NCI-H460 (cell line): ENCODE measurements around the gene NDFIP2. TPM values are rescaled to one million over a fixed set of nuclear protein-coding genes. Genes with fewer than 3 reads are reported as not detected.
"Not testable (repeated sequence)": the region's sequence is repeated elsewhere in the genome, so short reads cannot be mapped to it uniquely, and the experiment has no call there.

ENCODE experiments used
- DNase-seq: peaks from one replicate; pipeline ENCODE4 v3.0.0-alpha.2; 2016; ENCODE audit warnings: low read depth; ENCODE audit errors: extremely low read depth
- total RNA-seq: library from RNA; depleted of rRNA; stranded (reverse); fragments of >200 nt; shearing (Covaris generic); gene quantifications from 2 replicates; pipeline ENCODE4 v1.2.3, GENCODE V29; 2014

Gene NDFIP2
- total RNA-seq, 1 experiment from 2014 or later = 31.1 TPM

DNA sequence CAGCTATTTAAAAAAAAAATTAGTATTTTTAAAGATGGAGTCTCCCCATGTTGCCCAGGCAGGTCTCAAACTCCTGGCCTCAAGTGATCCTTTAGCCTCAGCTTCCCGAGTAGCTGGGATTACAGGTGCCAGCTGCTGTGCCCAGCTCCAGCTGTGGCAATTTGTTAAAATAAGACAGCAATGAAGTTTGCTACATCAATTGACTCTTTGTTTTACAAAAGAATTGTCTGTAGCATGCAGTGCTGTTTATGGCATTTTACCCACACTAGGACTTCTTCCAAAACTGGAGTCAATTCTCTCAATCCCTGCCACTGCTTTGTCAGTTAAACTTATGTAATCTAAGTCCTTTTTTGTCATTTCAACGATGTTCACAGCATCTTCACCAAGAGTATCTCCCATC is 49.3 kb downstream of the NDFIP2 start:
- no peak for DNase-seq

GRCh38 chr13:79531542-79532254 is 50.7 kb downstream of the NDFIP2 start:
- no peak for DNase-seq

GRCh38 chr13:79532576-79532975 is 51.6 kb downstream of the NDFIP2 start:
- DNase-seq = no peak

GRCh38 chr13:79533781-79534400 is 52.9 kb downstream of the NDFIP2 start:
- no peak for DNase-seq

DNA sequence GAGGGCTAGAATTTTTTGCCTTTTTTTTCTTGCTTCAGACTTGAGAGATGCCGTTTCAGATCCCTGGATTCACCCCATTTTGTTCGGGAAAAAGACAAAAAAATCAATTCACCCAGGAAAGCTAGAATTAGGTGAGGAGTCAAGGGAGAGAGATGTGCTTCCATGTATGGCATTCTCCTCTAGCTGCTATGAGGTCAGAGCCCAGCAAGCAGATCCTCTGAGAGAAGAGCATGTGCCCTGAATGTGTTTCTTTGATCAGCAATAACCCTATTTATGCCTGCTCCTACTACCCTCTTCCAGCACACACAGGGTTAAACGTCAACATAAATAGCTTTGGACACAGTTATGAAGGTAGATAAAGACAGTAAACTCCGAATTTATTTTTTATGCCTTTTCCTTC is 53.6 kb downstream of the NDFIP2 start:
- DNase-seq = no peak

DNA sequence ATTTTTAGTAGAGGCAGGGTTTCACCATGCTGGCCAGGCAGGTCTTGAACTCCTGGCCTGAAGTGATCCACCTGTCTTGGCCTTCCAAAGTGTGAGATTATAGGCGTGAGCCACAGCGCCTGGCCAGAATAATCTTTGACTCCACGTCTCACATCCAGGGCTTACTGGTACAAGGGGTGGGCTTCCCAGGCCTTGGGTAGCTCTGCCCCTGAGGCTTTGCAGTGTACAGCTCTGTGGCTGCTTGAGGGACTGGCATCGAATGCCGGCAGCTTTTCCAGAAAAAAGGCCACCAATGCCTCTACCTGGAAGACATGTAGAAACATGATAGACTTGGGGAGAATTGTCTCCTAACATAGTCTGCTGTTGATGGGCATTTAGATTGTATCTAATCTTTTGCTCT is 57.8 kb downstream of the NDFIP2 start:
- DNase-seq = no peak

DNA sequence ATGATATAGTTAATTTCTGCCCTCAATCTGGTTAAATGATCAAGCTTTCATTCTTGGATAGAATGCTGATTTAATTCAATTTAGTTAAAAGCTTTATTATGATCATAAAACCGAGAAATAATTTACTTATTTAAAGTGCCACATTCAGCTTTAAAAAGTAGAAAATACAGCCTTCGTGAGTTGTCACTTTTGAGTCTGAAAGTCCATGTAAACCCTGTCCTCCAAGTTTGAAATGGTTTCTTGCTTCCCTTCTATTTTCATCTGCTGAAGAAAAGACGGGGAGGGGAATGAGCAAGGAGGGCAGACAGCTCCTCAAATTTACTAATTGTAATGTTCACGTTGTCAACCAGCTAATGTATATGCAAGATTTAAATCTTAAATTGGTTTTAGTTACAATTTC is 59.5 kb downstream of the NDFIP2 start:
- DNase-seq = no peak

- peak; percentile 41 for DNase-seq
Measured at GRCh38 chr13:79541426-79542049, 60.6 kb downstream of the NDFIP2 start.

- DNase-seq = no peak
Measured at GRCh38 chr13:79543883-79544282, 62.9 kb downstream of the NDFIP2 start.

GRCh38 chr13:79547211-79548195 is 66.5 kb downstream of the NDFIP2 start:
- no peak for DNase-seq

- no peak for DNase-seq
Measured at GRCh38 chr13:79548902-79549301, 67.9 kb downstream of the NDFIP2 start.

DNA sequence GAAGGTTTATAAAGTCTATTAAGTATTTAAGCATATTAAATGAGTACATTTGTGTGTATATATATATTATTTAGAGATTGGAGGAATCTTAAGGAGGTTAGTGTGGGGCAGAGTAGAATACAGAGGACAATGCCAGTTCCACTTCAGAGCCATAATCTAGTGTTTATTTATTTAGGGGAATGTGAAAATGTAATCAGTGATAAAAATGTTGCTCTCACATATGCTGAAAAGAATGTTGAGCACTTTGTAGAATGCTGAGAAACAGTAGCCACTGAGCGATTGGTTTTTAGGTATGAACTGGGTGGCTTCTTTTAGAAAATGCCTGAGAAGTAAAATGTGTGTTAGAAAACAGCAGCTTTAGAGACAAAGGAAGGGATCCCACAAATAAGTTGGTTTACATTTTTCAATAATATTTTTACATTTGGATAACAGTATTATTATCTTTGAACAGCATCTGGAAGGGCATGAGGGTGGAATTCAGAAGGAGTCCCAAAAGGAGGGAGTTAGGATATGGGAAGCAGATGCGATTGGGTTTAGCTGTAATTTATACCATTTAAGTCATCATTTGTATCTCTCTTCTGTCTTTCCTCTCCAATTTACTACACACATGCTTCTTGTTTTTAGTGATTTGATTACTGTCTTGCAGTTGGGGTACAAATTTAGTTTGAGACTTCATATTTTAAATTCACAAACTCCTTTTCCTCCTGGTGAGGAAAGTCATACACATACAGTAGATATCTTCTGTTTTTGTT is 68.6 kb downstream of the NDFIP2 start:
- DNase-seq = no peak

DNA sequence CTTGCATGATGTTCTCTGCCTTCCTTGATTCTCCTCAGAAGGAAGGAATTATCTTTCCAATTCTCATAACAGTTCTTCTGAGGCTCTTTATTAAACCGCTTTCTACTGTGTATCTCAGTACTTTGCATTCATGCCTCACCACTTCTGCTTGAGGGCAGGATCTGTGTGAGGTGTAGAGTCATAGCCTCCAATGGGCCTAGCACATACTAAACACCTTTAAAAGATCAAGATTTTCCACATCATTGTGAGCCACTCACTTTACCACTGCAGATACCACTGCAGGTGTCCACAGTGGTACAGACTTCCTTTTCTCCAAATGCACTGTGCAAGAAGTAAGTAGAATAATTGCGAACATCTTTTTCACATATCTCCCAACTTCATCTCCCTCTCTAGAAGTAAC is 76.7 kb downstream of the NDFIP2 start:
- no peak for DNase-seq

- DNase-seq = no peak
Measured at GRCh38 chr13:79560954-79561353, 80.0 kb downstream of the NDFIP2 start.

DNA sequence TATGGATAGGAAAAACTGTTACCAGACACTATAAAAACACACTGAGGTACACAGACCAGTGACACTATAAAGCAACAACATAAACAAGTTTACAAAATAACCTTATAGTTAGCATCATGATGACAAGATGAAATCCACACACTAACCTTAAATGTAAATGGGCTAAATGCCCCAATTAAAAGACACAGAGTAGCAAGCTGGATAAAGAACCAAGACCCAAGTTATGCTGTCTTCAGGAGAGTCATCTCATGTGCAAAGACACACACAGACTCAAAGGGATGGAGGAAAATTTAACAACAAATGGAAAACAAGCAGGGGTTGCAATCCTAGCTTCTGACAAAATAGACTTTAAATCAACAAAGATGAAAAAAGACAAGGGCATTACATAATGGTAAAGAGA is 81.6 kb downstream of the NDFIP2 start:
- DNase-seq = no peak

DNA sequence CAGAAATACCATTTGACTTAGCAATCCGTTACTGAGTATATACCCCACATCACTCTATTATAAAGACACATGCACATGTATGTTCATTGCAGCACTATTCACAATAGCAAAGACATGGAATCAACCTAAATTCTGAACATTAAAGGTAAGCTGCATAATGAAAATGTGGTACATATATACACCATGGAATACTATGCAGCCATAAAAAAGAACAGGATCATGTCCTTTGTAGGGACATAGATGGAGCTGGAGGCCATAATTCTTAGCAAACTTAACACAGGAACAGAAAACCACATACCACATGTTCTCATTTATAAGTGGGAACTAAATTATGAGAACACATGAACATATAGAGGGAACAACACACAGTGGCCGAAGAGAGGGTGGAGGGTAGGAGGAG is 85.2 kb downstream of the NDFIP2 start:
- DNase-seq = no peak

DNA sequence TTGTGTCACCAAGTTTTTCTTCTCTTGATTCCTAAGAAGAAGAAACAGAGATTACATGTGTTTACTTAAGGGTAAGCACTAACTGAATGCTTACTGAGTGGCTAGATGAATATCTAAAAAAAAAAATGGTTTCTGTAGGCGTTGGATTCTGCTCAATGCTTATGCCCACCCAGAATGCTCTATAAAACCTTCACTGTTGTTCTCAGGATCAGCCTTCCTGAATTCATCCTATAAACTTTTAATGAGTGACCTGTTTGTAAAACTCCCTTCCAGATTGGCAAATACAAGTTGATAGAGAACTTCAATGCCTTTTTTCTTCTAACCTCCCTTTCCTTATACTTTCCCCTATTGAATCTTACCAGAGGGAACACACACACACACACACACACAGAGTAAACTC is 90.2 kb downstream of the NDFIP2 start:
- DNase-seq = no peak

- not testable (repeated sequence) for DNase-seq
Measured at GRCh38 chr13:79573892-79574291, 92.9 kb downstream of the NDFIP2 start.

DNA sequence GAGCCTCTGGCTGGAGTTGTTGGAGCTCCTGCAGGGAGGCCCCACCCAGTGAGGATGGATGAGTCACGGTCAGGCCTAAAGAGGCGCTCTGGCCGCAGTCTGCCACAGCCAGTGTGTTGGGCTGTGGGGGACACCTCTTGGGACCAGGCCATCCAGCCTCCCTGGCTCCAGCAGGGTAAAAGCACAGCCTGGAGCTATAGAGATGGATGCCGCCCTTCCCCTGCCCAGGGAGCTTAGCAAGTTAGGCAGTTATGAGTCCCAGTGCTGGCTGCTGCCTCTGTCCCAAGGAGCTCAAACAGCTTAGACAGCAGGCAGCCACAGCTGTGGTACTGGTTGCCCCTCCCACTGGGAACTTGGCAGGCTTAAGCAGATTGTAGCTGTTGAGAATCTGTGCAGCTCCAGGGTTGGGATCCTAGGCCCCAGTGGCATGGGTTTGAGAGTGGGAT is 100.9 kb downstream of the NDFIP2 start:
- no peak for DNase-seq

DNA sequence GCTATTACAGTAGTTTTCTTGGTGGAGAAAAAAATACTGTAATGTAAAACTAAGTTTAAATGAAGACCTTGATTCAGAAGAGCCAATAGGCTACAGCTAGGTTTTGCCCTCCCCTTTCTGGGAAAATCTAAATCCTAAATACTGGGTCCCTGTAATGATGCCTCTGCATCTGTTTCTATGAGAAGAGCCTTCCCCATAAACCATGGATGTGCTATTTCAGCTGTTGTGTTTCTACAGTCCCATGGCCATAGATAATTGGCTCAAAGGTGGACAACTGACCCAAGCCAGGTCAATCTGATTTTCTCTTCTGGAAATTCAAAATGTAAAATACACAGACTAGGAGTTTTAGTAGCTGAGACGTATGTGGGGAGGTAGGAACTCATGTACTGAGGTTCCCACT is 101.9 kb downstream of the NDFIP2 start:
- DNase-seq = no peak
